ENCODE results near the gene SCN10A. TPM values are rescaled to one million over a fixed set of nuclear protein-coding genes. Genes with fewer than 3 reads are reported as not detected.

Gene SCN10A
- total RNA-seq: not detected

DNA sequence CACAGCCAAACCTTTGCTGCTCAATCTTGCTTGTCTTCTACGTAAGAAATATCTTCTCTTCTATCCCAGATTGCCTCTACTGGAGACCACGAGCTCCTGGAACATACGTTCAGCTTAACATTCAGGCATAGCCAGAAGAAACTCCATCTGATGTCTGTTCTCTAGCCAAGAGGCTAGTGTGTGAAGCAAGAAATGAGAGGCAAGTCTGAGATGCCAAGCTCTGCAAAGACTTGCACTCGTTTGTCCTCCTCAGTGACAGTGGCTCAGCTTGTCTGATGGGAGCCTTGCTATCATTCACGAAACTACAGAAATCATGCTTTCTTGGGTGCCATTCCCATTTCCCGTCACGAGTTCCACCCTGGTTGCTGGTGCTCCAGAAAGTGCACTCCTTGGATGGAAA, at the start of gene SCN10A:
Gene SCN10A (minus strand): TSS at position 192 of the 400 bp plus-strand sequence. CDS start 22,207 bp downstream, outside the sequence.

DNA sequence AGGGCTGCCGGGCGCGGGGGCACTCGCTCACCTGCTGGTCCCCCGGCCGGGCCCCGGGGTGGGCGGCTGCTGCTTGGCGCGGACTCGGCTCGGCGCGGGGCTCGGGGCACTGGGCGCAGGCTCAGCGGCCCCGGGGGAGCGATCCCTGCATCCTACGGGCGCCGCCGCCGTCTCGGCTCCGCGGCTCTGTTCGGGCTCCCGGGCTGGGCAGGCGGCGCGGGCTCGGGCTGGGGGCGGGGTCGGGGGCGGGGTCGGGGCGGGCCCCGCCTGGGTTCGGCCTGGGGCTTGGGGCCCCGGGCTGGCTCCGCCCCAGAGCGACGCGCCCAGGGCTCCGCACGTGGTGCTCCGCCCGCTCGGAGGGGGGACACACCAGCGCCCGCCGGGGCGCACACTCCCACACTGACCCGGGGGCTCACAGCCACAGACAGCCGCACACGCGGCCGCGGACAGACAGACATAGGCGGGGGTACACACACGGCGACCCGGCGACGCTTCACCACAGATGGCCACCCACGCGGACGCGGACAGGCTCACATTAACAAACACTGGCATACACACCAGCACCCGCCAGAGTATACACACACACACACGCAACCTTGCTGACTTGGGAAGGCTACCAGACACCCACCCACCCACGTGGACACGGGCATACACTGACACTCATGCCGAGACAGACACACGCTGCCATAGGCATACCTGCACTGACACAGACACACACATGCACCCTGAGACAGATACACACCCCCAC, 166.3 kb downstream of the SCN10A start, which contains the start of gene SCN5A:
Gene SCN5A (minus strand): TSS at position 188 of the 748 bp plus-strand sequence. CDS start 16,380 bp downstream, outside the sequence.

Other genes with a start within 250 kb of the SCN10A start
- gene SCN5A, start 166.5 kb downstream of the SCN10A start, total RNA-seq: 0.76 TPM
- 1.5 TPM for gene SCN11A, start 235.7 kb upstream of the SCN10A start, total RNA-seq
- gene WDR48, start 235.8 kb upstream of the SCN10A start, total RNA-seq: 58.6 TPM

All from metanephros (tissue), 1 donor.